ENCODE measurements around the gene OR2V1.

GRCh38 chr5:181156758-181157157 is 25.8 kb upstream of the OR2V1 start:
- no peak for TF ChIP-seq CTCF (IDR thresholded peaks at IDR 0.05)
- no peak for TF ChIP-seq POLR2A (IDR thresholded peaks at IDR 0.05)
